ENCODE measurements around the gene NOL4L. TPM values are rescaled to one million over a fixed set of nuclear protein-coding genes. Genes with fewer than 3 reads are reported as not detected.
A peak's percentile ranks its signal among the peaks of the same experiment; 100 is the strongest.

Gene NOL4L
- total RNA-seq, 1 experiment from 2014 or later, result 6.1 TPM

GRCh38 chr20:32614772-32615171, 29.6 kb upstream of the NOL4L start:
- in situ Hi-C loops (cut with HindIII; ENCODE audit: low sequenced_read_pairs), result no loop called here
- no peak for DNase-seq (ENCODE audit: low spot score)

- no peak for DNase-seq (ENCODE audit: low spot score)
- in situ Hi-C loops (cut with HindIII; ENCODE audit: low sequenced_read_pairs), result no loop called here
These were observed 29.2 kb upstream of the NOL4L start for GRCh38 chr20:32614303-32614702.

- no peak for DNase-seq (ENCODE audit: low spot score)
- in situ Hi-C loops (cut with HindIII; ENCODE audit: low sequenced_read_pairs), result no loop called here
These were observed 28.3 kb upstream of the NOL4L start for GRCh38 chr20:32613192-32614053.

- no peak for DNase-seq (ENCODE audit: low spot score)
- in situ Hi-C loops (cut with HindIII; ENCODE audit: low sequenced_read_pairs), result no loop called here
These were observed 27.4 kb upstream of the NOL4L start for GRCh38 chr20:32612351-32613191.

GRCh38 chr20:32611868-32612267, 26.7 kb upstream of the NOL4L start:
- in situ Hi-C loops (cut with HindIII; ENCODE audit: low sequenced_read_pairs), result no loop called here
- DNase-seq (ENCODE audit: low spot score), result no peak

GRCh38 chr20:32611286-32611685, 26.2 kb upstream of the NOL4L start:
- DNase-seq (ENCODE audit: low spot score), result peak; percentile 35
- in situ Hi-C loops (cut with HindIII; ENCODE audit: low sequenced_read_pairs), result no loop called here

GRCh38 chr20:32610472-32611218, 25.5 kb upstream of the NOL4L start:
- in situ Hi-C loops (cut with HindIII; ENCODE audit: low sequenced_read_pairs), result no loop called here
- DNase-seq (ENCODE audit: low spot score), result peak; percentile 45

- DNase-seq (ENCODE audit: low spot score), result no peak
- in situ Hi-C loops (cut with HindIII; ENCODE audit: low sequenced_read_pairs), result no loop called here
These were observed 24.9 kb upstream of the NOL4L start for GRCh38 chr20:32609993-32610392.

- in situ Hi-C loops (cut with HindIII; ENCODE audit: low sequenced_read_pairs), result no loop called here
These were observed 24.1 kb upstream of the NOL4L start for GRCh38 chr20:32609111-32609773.

GRCh38 chr20:32608664-32609015, 23.5 kb upstream of the NOL4L start:
- no peak for DNase-seq (ENCODE audit: low spot score)
- in situ Hi-C loops (cut with HindIII; ENCODE audit: low sequenced_read_pairs), result no loop called here

More at GRCh38 chr20:32609111-32609773, 24.1 kb upstream of the NOL4L start:
- DNase-seq (ENCODE audit: low spot score), result peak; percentile 90

- peak; percentile 57 for DNase-seq (ENCODE audit: low spot score)
- in situ Hi-C loops (cut with HindIII; ENCODE audit: low sequenced_read_pairs), result no loop called here
These were observed 22.9 kb upstream of the NOL4L start for GRCh38 chr20:32607727-32608663.

GRCh38 chr20:32607324-32607723, 22.2 kb upstream of the NOL4L start:
- in situ Hi-C loops (cut with HindIII; ENCODE audit: low sequenced_read_pairs), result no loop called here
- DNase-seq (ENCODE audit: low spot score), result no peak

- DNase-seq (ENCODE audit: low spot score), result no peak
- in situ Hi-C loops (cut with HindIII; ENCODE audit: low sequenced_read_pairs), result no loop called here
These were observed 21.7 kb upstream of the NOL4L start for GRCh38 chr20:32606790-32607189.

- in situ Hi-C loops (cut with HindIII; ENCODE audit: low sequenced_read_pairs), result no loop called here
- no peak for DNase-seq (ENCODE audit: low spot score)
These were observed 21.0 kb upstream of the NOL4L start for GRCh38 chr20:32606107-32606506.

- DNase-seq (ENCODE audit: low spot score), result peak; percentile 46
These were observed 20.1 kb upstream of the NOL4L start for GRCh38 chr20:32605167-32605656.

GRCh38 chr20:32603046-32603726, 18.1 kb upstream of the NOL4L start:
- no peak for DNase-seq (ENCODE audit: low spot score)
- in situ Hi-C loops (cut with HindIII; ENCODE audit: low sequenced_read_pairs), result no loop called here

More at GRCh38 chr20:32605167-32605656, 20.1 kb upstream of the NOL4L start:
- in situ Hi-C loops (cut with HindIII; ENCODE audit: low sequenced_read_pairs), result no loop called here

- DNase-seq (ENCODE audit: low spot score), result no peak
- in situ Hi-C loops (cut with HindIII; ENCODE audit: low sequenced_read_pairs), result no loop called here
These were observed 17.1 kb upstream of the NOL4L start for GRCh38 chr20:32602273-32602672.

Data from G401 (cell line).